T-helper 1 cell (primary cell): ENCODE results near the gene VMP1.
A peak's percentile ranks its signal among the peaks of the same experiment; 100 is the strongest.
"Not testable (repeated sequence)": the region's sequence is repeated elsewhere in the genome, so short reads cannot be mapped to it uniquely, and the experiment has no call there.

Experiments used
- DNase-seq, 5 donors: peaks; one replicate each; pipeline ENCODE4 v3.0.0-alpha.2; 2012 to 2020

The VMP1 gene

GRCh38 chr17:59814276-59814675 is 106.8 kb downstream of the VMP1 start:
- DNase-seq, result no peak

- DNase-seq, result no peak
Observed at GRCh38 chr17:59814685-59815084, 107.2 kb downstream of the VMP1 start.

- no peak for DNase-seq
Observed at GRCh38 chr17:59815965-59816364, 108.5 kb downstream of the VMP1 start.

DNA sequence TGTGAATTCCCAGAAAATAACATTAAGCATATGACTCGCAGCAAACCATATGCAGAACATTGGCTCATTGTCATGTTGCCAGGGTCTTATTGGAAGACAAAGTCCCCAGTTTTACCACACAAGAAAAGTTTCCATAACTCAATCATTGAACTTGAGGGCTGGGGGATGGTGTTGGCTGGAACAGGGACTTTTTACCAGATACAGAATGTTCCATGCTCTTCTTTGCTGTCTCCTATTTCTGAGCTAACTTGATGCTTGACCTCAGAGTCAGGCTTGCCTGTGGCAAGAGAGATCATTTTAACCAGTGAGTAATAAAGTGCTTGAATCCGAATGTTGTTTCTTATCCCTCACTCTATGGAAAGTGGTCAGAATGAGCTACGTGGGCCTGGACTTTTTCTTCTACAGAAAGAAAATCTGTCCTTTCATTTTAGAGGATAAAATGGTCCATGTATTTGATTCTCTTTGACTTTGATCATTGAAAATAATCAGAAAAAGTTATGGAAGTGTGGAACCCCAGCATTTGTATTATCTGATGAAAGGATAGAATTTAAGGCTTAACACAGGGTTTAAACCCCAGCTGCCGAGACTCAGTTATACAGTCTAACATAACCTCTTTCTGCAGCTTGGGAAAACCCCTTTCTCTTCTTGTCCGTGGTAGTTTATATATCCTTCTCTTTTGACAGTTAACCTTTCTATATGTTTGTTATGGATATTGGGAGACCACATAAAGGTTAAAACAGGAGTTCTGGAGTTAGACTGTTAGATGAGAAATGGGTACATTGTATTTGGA is 118.3 kb downstream of the VMP1 start:
- peak in 1 of 5 donors; percentile 57 for DNase-seq

DNA sequence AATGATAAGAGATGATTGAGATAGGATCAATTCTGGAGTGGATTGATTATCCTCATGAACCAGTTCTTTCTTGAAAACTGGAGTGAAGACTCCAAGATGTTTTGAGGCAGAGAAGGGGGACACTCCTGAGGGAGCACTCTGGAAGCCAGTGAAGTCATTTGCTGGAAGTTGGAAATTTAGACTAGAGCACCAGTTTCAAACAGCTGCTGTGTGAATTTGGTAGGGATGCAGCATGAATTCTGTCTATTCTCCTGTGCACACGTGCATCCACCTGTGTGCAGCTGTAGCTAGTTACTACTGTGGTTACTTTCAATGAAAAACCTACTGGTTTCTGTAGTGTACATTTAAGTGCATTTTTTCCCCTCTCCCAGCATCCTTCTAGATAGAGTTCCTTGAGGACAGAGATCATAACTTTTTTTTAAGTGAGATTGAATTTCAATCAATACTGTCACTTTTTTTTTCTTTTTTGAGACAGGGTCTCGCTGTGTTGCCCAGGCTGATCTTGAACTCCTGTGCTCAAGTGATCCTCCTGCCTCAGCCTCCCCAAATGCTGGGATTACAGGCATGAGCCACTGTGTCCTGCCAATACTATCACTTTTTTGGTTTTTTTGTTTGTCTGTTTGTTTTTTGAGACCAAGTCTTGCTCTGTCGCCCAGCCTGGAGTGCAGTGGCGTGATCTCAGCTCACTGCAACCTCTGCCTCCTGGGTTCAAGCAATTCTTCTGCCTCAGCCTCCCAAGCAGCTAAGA is 119.4 kb downstream of the VMP1 start:
- peak in 1 of 5 donors; percentile 47 for DNase-seq

DNA sequence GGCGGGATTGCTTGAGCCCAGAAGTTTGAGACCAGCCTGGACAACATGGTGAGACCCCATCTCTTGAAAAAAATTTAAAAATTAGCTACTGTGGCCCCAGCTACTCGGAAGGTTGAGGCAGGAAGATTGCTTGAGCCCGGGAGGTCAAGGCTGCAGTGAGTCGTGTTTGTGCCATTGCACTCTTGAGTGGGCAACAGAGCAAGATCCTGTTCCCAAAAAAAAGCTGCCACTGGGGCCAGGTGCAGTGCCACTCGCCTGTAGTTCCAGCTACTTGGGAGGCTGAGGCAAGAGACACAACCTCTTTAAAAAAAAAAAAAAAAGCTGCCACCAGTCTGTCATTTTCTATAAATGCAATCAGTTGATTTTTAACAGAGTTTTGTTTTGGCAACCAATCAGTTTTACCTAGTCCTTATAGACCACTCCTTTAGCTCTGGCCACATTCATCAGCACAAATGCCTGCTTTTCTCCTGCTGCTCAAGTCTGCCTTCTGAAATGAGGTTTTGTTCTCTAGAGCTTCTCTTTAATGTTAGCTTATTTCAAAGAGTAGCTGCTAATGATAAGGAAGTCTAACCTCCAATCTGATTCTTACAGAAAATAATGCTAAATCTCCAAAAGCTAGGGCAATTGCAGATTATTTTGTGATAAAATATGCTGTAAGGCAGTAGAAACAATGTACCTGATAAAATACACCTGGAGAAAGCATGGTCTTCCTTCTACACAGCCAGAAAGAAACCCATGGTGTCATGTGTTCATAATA is 120.4 kb downstream of the VMP1 start:
- DNase-seq, result peak in 1 of 5 donors; percentile 76

DNA sequence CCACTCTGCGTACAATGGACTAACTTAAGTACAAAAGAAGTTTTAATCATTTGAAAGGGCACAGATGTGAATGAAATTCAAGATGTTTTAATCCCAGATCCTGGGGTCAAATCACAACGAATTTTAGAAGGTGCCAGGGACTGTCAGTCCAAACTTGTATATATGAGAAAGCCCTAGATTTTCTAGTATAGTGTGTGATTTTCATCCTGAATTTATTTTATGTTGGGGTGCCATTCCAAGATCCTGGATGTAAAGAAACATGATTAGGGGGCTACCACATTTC is 121.0 kb downstream of the VMP1 start:
- peak in 1 of 5 donors; percentile 35 for DNase-seq

- not testable (repeated sequence) for DNase-seq
Observed at GRCh38 chr17:59828819-59829216, 121.4 kb downstream of the VMP1 start.

- DNase-seq, result peak in 2 of 5 donors; percentile 19 to 97
Observed at GRCh38 chr17:59829217-59830006, 122.0 kb downstream of the VMP1 start.

GRCh38 chr17:59830007-59830630 is 122.7 kb downstream of the VMP1 start:
- peak in 1 of 5 donors; percentile 80 for DNase-seq

- DNase-seq, result peak in 1 of 5 donors; percentile 69
Observed at GRCh38 chr17:59830846-59831486, 123.5 kb downstream of the VMP1 start.

DNA sequence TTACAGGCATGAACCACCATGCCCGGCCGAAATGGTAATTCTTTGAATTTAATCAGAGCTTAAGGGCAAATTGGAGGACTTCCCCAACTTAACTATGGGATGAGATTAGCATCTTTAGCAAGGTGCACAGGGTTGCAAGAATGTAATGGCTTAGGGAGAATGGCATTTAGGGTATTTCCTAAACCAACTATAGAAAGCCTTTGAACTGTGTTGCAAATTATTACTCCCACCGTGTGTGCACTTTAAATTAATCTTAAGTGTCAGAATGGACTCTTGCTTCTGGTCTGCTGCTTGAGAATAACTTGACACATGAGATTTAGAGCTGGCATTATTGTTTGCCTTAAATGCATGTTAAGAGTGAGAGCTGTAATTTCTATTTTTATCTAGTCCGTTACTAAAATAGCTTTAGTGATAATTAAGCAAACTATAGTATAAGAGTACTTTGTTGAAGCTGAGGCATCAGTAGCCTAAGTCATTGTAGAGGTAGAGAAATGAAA is 125.5 kb downstream of the VMP1 start:
- peak in 1 of 5 donors; percentile 48 for DNase-seq

DNA sequence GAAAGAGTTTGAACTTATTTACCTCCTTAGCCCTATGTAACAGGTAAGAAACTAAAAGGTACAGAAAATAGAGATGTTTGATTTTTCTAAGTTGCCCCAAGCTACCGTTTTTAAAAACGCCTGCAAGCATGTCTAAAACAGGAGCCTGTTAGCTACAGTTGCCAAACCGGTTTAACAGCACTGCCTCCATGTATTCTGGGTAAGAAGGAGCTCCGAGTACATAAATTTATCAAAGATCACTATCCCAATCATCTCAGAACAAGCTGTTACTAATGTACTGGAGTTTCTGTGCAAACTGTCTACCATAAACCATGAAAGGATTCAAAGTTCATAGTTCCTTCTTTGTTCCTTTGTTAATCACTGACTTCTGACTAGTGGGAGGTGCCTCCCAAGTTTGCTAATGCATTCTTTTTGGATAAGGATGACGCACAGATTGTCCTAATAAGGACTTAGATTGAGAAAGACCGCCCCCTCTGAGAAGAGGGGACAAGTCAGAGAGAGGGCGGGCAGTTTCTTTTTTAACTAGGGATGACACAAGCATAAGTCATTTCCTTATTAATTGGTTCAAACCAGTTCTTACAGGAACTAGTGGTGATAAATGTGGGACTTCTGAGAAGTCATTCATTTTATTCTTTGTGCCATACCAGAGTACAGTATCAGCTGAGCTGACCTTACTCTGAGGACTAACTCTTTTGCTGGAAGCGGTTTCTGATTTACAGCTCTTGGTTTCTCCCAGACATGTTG is 130.0 kb downstream of the VMP1 start:
- DNase-seq, result peak; percentile 36 to 99 (median 69)

GRCh38 chr17:59838052-59838916 is 130.8 kb downstream of the VMP1 start:
- DNase-seq, result peak in 1 of 5 donors; percentile 79

GRCh38 chr17:59839651-59840328 is 132.3 kb downstream of the VMP1 start:
- DNase-seq, result peak in 1 of 5 donors; percentile 66

DNA sequence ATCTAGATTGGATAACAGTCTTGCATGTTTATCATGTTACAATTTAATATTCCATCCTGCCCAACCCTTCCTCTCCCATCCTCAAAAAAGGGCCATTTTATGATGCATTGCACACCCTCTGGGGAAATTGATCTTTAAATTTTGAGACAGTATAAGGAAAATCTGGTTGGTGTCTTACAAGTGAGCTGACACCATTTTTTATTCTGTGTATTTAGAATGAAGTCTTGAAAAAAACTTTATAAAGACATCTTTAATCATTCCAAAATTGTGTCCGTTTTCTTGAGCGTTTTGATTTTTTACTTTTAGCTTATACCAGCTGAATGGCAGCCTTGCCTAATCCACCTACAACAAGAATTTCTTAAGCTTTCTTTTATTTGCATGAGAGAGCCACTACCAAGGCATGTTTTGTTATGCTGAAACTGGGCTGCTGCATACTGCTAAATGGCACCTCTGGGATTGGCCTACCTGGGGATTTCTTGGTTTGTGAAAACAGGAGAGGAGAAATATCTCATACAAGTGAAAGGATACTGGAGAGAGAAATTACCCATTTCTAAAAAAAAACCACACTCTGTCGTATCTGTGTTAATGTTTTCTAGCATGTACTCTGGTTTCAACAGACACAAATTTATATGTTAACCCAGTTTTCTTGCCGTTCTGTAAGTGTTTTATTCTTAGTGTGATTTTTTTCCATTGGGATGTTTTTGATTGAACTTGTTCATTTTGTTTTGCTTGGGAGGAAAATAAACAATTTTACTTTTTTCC is 133.1 kb downstream of the VMP1 start:
- DNase-seq, result peak in 1 of 5 donors; percentile 70

DNA sequence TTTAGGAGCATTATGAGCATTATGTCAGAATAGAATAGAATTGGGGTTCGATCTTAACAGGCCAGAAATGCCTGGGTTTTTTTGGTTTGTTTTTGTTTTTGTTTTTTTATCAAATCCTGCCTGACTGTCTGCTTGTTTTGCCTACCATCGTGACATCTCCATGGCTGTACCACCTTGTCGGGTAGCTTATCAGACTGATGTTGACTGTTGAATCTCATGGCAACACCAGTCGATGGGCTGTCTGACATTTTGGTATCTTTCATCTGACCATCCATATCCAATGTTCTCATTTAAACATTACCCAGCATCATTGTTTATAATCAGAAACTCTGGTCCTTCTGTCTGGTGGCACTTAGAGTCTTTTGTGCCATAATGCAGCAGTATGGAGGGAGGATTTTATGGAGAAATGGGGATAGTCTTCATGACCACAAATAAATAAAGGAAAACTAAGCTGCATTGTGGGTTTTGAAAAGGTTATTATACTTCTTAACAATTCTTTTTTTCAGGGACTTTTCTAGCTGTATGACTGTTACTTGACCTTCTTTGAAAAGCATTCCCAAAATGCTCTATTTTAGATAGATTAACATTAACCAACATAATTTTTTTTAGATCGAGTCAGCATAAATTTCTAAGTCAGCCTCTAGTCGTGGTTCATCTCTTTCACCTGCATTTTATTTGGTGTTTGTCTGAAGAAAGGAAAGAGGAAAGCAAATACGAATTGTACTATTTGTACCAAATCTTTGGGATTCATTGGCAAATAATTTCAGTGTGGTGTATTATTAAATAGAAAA is 133.8 kb downstream of the VMP1 start:
- DNase-seq, result peak in 1 of 5 donors; percentile 78
